Endodermal cell (in vitro differentiated cells): Measurements from ENCODE around the gene MED29. TPM values are rescaled to one million over a fixed set of nuclear protein-coding genes. Genes with fewer than 3 reads are reported as not detected.

Source experiments
- DNase-seq: peaks from one replicate; pipeline ENCODE4 v3.0.0-alpha.2; 2017
- H3K27ac ChIP-seq: 2 replicates; pipeline ENCODE4 v1.5.1; 2013; ENCODE audit warnings: mild to moderate bottlenecking, low read depth, low read length, moderate library complexity
- H3K27me3 ChIP-seq: 2 replicates; pipeline ENCODE4 v1.6.1; 2013; ENCODE audit warnings: mild to moderate bottlenecking, low read length, moderate library complexity; ENCODE audit not compliant: insufficient read depth, control insufficient read depth, poor library complexity, severe bottlenecking
- H3K36me3 ChIP-seq: 2 replicates; pipeline ENCODE4 v1.7.0; 2013; ENCODE audit warnings: mild to moderate bottlenecking, low read length, moderate library complexity; ENCODE audit not compliant: control insufficient read depth, insufficient read depth
- H3K4me1 ChIP-seq: one replicate; pipeline ENCODE4 v1.7.0; 2013; ENCODE audit warnings: low read length; ENCODE audit not compliant: control insufficient read depth, insufficient read depth
- H3K4me3 ChIP-seq: 2 replicates; pipeline ENCODE4 v1.5.1; 2013; ENCODE audit warnings: mild to moderate bottlenecking, low read length, moderate library complexity
- H3K9ac ChIP-seq: 2 replicates; pipeline ENCODE4 v1.6.1; 2013; ENCODE audit warnings: mild to moderate bottlenecking, low read length, moderate library complexity; ENCODE audit not compliant: poor library complexity, severe bottlenecking; ENCODE audit errors: extremely low read depth
- H3K9me3 ChIP-seq: 2 replicates; pipeline ENCODE4 v1.6.1; 2013; ENCODE audit warnings: mild to moderate bottlenecking, low read length, moderate library complexity; ENCODE audit not compliant: control insufficient read depth
- H3K27ac Mint-ChIP-seq: 2 replicates; pipeline ENCODE4 v1.8.0; 2020; ENCODE audit warnings: mixed read lengths
- H3K27me3 Mint-ChIP-seq: 2 replicates; pipeline ENCODE4 v1.8.0; 2021; ENCODE audit warnings: mild to moderate bottlenecking, mixed read lengths; ENCODE audit not compliant: insufficient read depth
- H3K36me3 Mint-ChIP-seq: 2 replicates; pipeline ENCODE4 v1.8.0; 2020; ENCODE audit warnings: low read depth, mixed read lengths
- H3K4me1 Mint-ChIP-seq: 2 replicates; pipeline ENCODE4 v1.8.0; 2020; ENCODE audit warnings: mixed read lengths
- H3K4me3 Mint-ChIP-seq: 2 replicates; pipeline ENCODE4 v1.8.0; 2020; ENCODE audit warnings: mild to moderate bottlenecking, moderate library complexity, mixed read lengths
- H3K9me3 Mint-ChIP-seq: 2 replicates; pipeline ENCODE4 v1.8.0; 2020; ENCODE audit warnings: mild to moderate bottlenecking, mixed read lengths
- CTCF ChIP-seq: fragments of 200-600 bp; sonication (generic); conservative IDR thresholded peaks from 2 replicates; pipeline ENCODE4 v1.5.0; 2021; ENCODE audit warnings: antibody characterized with exemption, mild to moderate bottlenecking
- WGBS, 2 experiments: methylation state at CpG; one replicate each; pipeline versions ENCODE4 v1.1.5 to v1.1.7; 2013; ENCODE audit warnings: missing lambda C conversion rate in 2 of 2, mixed read lengths in 1 of 2; ENCODE audit not compliant: insufficient coverage in 1 of 2, insufficient read length in 1 of 2; 5-methylcytosine and 5-hydroxymethylcytosine counted together
- total RNA-seq, 2 donors: library from RNA; stranded (reverse); fragmentation: NEBNext Ultra II Directional in 1 of 2; extraction: Animal tissue kit (Norgen Biotek cat#: 25700) in 1 of 2; gene quantifications; 2 replicates in 1 of 2; 3 replicates in 1 of 2; pipeline ENCODE4 v1.2.1, GENCODE V29; 2021

The MED29 gene
- total RNA-seq, 2 donors from 2014 or later, result 32.6 to 38.9 TPM

- H3K36me3 Mint-ChIP-seq, result peaks cover 68% of the 10 kb centered on the region
Measured at GRCh38 chr19:39386557-39386956, 4.6 kb upstream of the MED29 start.

GRCh38 chr19:39388657-39389056, 2.5 kb upstream of the MED29 start:
- H3K4me1 Mint-ChIP-seq, result peaks cover 14% of the 10 kb centered on the region
- Histone ChIP-seq H3K27me3 (no peaks in the 10 kb centered on the region), H3K9me3 (no peaks in the 10 kb centered on the region), H3K27ac (no peak overlapping the region), H3K9ac (no peak overlapping the region), H3K36me3 (peaks cover 65% of the 10 kb centered on the region), H3K4me1 (peaks cover 7% of the 10 kb centered on the region), H3K4me3 (no peak overlapping the region)
- no peak overlapping the region for H3K27ac Mint-ChIP-seq
- H3K4me3 Mint-ChIP-seq, result no peak overlapping the region
- H3K36me3 Mint-ChIP-seq, result peaks cover 53% of the 10 kb centered on the region
- 96 to 97% methylated on average over 5 of the region's 5 CpGs for WGBS, 2 experiments
- H3K9me3 Mint-ChIP-seq, result no peaks in the 10 kb centered on the region
- no peak for DNase-seq
- no peak for TF ChIP-seq CTCF
- no peaks in the 10 kb centered on the region for H3K27me3 Mint-ChIP-seq

More at GRCh38 chr19:39386557-39386956, 4.6 kb upstream of the MED29 start:
- Mint-ChIP-seq H3K9me3 (no peaks in the 10 kb centered on the region), H3K27ac (no peak overlapping the region), H3K27me3 (no peaks in the 10 kb centered on the region), H3K4me3 (no peak overlapping the region), H3K4me1 (peaks cover 9% of the 10 kb centered on the region)
- Histone ChIP-seq H3K4me1 (peaks cover 7% of the 10 kb centered on the region), H3K9ac (no peak overlapping the region), H3K4me3 (no peak overlapping the region), H3K27ac (no peak overlapping the region), H3K9me3 (no peaks in the 10 kb centered on the region), H3K36me3 (peaks cover 75% of the 10 kb centered on the region), H3K27me3 (no peaks in the 10 kb centered on the region)
- TF ChIP-seq CTCF, result no peak
- DNase-seq, result no peak
- 97% methylated on average over 6 of the region's 7 CpGs; no CpG with 5 or more reads in 1 of the 2 experiments for WGBS, 2 experiments

GRCh38 chr19:39389631-39390414, 1.4 kb upstream of the MED29 start:
- peaks cover 14% of the 10 kb centered on the region for H3K4me1 Mint-ChIP-seq
- no peak for TF ChIP-seq CTCF
- H3K4me3 Mint-ChIP-seq, result peak overlapping the region; percentile 90
- WGBS, 2 experiments, result 80 to 85% methylated on average over 7 to 13 of the region's 13 CpGs
- Histone ChIP-seq H3K4me1 (peaks cover 7% of the 10 kb centered on the region), H3K4me3 (peak overlapping the region; percentile 93), H3K9me3 (no peaks in the 10 kb centered on the region), H3K9ac (peak overlapping the region; percentile 90), H3K36me3 (peaks cover 59% of the 10 kb centered on the region), H3K27ac (no peak overlapping the region), H3K27me3 (no peaks in the 10 kb centered on the region)
- peaks cover 54% of the 10 kb centered on the region for H3K36me3 Mint-ChIP-seq
- H3K27me3 Mint-ChIP-seq, result no peaks in the 10 kb centered on the region
- H3K27ac Mint-ChIP-seq, result peak overlapping the region; percentile 99
- H3K9me3 Mint-ChIP-seq, result no peaks in the 10 kb centered on the region
- DNase-seq, result no peak
